Measurements from ENCODE around the gene FAM76B. TPM values are rescaled to one million over a fixed set of nuclear protein-coding genes. Genes with fewer than 3 reads are reported as not detected.

FAM76B gene
- total and polyA plus RNA-seq, 12 donors = 1.4 to 43.4 (median 17.6) TPM

GRCh38 chr11:95805869-95806268 is 16.3 kb upstream of the FAM76B start:
- Histone ChIP-seq H3K4me3 (no peak overlapping the region), H3K4me1 (replicated peaks in 1 of 2) (no peaks in the 10 kb centered on the region), H3K9me3 (replicated peaks in 1 of 3) (no peaks in the 10 kb centered on the region), H3K27ac (no peak overlapping the region), H3K27me3 (no peaks in the 10 kb centered on the region), H3K36me3 (replicated peaks in 1 of 2) (peaks cover 0 to 3% of the 10 kb centered on the region in 2 donors)
- DNase-seq = no peak
- intact Hi-C loops (cut with DNase I) = no loop called here
- TF ChIP-seq POLR2A (IDR thresholded peaks at IDR 0.05) = no peak
- TF ChIP-seq CTCF (IDR thresholded peaks at IDR 0.05) = no peak
- 81 to 85% (median 85%) methylated on average over 2 of the region's 2 CpGs for WGBS, 4 donors

- Histone ChIP-seq H3K4me1 (replicated peaks in 1 of 2) (no peaks in the 10 kb centered on the region), H3K27ac (no peak overlapping the region), H3K27me3 (no peaks in the 10 kb centered on the region), H3K4me3 (no peak overlapping the region), H3K9me3 (replicated peaks in 1 of 3) (no peaks in the 10 kb centered on the region), H3K36me3 (replicated peaks in 1 of 2) (peaks cover 0 to 17% of the 10 kb centered on the region in 2 donors)
- no peak for DNase-seq
- TF ChIP-seq POLR2A (IDR thresholded peaks at IDR 0.05) = no peak
- no peak for TF ChIP-seq CTCF (IDR thresholded peaks at IDR 0.05)
- intact Hi-C loops (cut with DNase I) = no loop called here
- 95 to 99% (median 98%) methylated on average over 2 of the region's 2 CpGs for WGBS, 4 donors
These were observed 14.4 kb upstream of the FAM76B start for GRCh38 chr11:95803973-95804372.

GRCh38 chr11:95802806-95803205 is 13.2 kb upstream of the FAM76B start:
- intact Hi-C loops (cut with DNase I) = no loop called here
- no peaks in the 10 kb centered on the region for H3K9me3 ChIP-seq (replicated peaks in 1 of 3)
- H3K27me3 ChIP-seq = no peaks in the 10 kb centered on the region
- H3K4me1 ChIP-seq (replicated peaks in 1 of 2) = no peaks in the 10 kb centered on the region
- 95 to 100% (median 99%) methylated on average over 1 of the region's 1 CpG for WGBS, 4 donors
- no peak overlapping the region for H3K4me3 ChIP-seq
- DNase-seq = no peak
- TF ChIP-seq POLR2A (IDR thresholded peaks at IDR 0.05) (no peak), CTCF (IDR thresholded peaks at IDR 0.05) (no peak)
- peaks cover 0 to 17% of the 10 kb centered on the region in 2 donors for H3K36me3 ChIP-seq (replicated peaks in 1 of 2)
- no peak overlapping the region for H3K27ac ChIP-seq

GRCh38 chr11:95800438-95800837 is 10.9 kb upstream of the FAM76B start:
- TF ChIP-seq CTCF (IDR thresholded peaks at IDR 0.05) (no peak), POLR2A (IDR thresholded peaks at IDR 0.05) (no peak)
- no peak overlapping the region for H3K27ac ChIP-seq
- H3K36me3 ChIP-seq (replicated peaks in 1 of 2) = peaks cover 0 to 17% of the 10 kb centered on the region in 2 donors
- intact Hi-C loops (cut with DNase I) = no loop called here
- no peak overlapping the region for H3K4me3 ChIP-seq
- no peak for DNase-seq
- H3K4me1 ChIP-seq (replicated peaks in 1 of 2) = no peaks in the 10 kb centered on the region
- H3K27me3 ChIP-seq = no peaks in the 10 kb centered on the region
- no peaks in the 10 kb centered on the region for H3K9me3 ChIP-seq (replicated peaks in 1 of 3)
- WGBS, 4 donors = 94 to 96% (median 95%) methylated on average over 12 of the region's 12 CpGs
